Measurements from ENCODE around the gene MEAK7.

DNA sequence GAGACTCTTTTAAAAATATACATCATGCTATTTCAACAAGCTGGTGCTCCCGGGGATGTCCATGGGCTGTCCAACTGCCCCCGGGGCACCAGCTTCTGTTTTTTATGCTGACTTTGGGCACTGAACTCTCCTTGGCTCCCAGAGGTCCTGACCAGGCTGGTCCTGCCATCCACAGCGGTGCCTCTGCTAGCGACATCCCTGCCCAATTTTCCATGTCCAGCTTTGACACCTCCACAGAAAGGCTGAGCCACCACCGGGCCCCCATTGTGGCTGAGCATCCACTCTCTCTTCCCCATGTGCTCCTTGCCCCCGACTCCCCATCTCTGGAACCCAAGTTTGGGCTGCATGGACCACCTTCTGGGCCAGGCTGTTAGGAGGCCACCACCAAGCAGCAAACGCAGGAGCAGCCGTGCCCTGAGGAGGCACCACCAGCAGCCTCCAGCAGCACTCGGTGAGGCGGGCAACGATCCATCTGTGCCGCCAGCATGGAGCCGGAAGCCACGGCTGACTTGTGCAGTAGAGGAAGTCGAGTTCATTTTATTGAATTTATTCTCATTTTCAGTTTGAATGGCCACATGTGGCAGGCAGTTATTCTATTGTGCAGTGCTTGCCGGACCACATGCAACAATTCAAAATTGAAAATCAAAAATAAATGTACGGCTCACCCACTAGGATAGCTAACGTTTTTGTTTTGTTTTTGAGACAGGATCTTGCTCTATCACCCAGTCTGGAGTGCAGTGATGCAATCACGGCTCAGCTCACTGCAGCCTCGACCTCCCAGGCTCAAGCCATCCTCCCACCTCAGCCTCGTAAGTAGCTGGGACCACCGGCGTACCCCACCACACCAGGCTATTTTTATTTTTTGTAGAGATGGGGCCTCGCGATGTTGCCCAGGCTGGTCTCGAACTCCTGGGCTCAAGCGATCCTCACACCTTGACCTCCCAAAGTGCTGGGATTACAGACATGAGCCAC, 2.8 kb upstream of the MEAK7 start:
- no peak for TF ChIP-seq ZFX (IDR thresholded peaks at IDR 0.05; ENCODE audit: borderline replicate concordance)
- TF ChIP-seq, protein P1, sequence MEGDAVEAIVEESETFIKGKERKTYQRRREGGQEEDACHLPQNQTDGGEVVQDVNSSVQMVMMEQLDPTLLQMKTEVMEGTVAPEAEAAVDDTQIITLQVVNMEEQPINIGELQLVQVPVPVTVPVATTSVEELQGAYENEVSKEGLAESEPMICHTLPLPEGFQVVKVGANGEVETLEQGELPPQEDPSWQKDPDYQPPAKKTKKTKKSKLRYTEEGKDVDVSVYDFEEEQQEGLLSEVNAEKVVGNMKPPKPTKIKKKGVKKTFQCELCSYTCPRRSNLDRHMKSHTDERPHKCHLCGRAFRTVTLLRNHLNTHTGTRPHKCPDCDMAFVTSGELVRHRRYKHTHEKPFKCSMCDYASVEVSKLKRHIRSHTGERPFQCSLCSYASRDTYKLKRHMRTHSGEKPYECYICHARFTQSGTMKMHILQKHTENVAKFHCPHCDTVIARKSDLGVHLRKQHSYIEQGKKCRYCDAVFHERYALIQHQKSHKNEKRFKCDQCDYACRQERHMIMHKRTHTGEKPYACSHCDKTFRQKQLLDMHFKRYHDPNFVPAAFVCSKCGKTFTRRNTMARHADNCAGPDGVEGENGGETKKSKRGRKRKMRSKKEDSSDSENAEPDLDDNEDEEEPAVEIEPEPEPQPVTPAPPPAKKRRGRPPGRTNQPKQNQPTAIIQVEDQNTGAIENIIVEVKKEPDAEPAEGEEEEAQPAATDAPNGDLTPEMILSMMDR (IDR thresholded peaks at IDR 0.05), result no peak
